ENCODE results near the gene PPP1R12A. TPM values are rescaled to one million over a fixed set of nuclear protein-coding genes. Genes with fewer than 3 reads are reported as not detected.
A peak's percentile ranks its signal among the peaks of the same experiment; 100 is the strongest.

Gene PPP1R12A
- total RNA-seq, 2 donors from 2014 or later = 57.5 to 79.2 TPM

DNA sequence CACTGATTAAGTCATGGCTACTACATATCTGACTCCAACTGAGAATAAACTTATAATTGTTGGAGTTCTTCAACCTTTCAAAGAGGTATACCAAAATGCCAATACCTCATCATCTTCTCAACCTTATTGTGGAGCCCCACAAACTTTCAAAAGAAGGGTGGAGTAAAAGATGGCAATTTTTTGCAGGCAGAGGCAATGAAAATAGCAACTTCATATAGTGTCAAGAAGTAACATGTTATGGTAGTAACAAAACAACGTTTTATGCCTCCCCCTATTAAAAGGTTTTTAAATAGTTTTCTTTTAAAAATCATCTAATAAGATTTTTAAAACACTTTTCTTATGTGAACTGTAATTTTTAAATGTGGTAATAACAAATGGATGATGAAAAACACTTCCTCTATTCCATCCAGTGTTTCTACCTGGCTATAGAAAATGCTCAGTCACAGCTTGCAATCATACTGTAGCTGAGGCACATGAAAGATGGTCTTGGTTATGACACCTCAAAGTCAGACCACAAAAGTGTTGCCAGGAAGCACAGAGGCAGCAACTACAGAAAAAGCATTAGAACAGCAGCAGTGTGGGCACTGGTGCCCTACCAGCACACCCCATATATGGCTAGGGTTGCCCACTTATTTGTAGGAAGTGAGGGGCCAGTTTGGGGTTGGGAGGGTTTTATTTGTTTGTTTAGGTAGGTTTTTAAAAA is 7.0 kb downstream of the PPP1R12A start:
- no peak for TF ChIP-seq CTCF (IDR thresholded peaks at IDR 0.05)
- no peaks in the 10 kb centered on the region for H3K27me3 ChIP-seq
- H3K4me1 ChIP-seq = peaks cover 6% of the 10 kb centered on the region
- no peak overlapping the region for H3K27ac ChIP-seq
- no peaks in the 10 kb centered on the region for H3K9me3 ChIP-seq
- DNase-seq = no peak
- intact Hi-C loops (cut with DNase I) = no loop called here
- no peak overlapping the region for H3K9ac ChIP-seq (ENCODE audit: low read depth in 2 of 2, low read length in 2 of 2)
- no peaks in the 10 kb centered on the region for H3K36me3 ChIP-seq
- H3K4me3 ChIP-seq = no peak overlapping the region

- H3K4me3 ChIP-seq = no peak overlapping the region
- TF ChIP-seq CTCF (IDR thresholded peaks at IDR 0.05) = no peak
- no peaks in the 10 kb centered on the region for H3K36me3 ChIP-seq
- H3K27ac ChIP-seq = no peak overlapping the region
- no peaks in the 10 kb centered on the region for H3K9me3 ChIP-seq
- peaks cover 6% of the 10 kb centered on the region for H3K4me1 ChIP-seq
- no peaks in the 10 kb centered on the region for H3K27me3 ChIP-seq
- DNase-seq = no peak
- H3K9ac ChIP-seq (ENCODE audit: low read depth in 2 of 2, low read length in 2 of 2) = no peak overlapping the region
- intact Hi-C loops (cut with DNase I) = no loop called here
These were observed 7.9 kb downstream of the PPP1R12A start for GRCh38 chr12:79926951-79927350.

GRCh38 chr12:79925492-79925891 is 9.4 kb downstream of the PPP1R12A start:
- H3K4me1 ChIP-seq = peaks cover 12% of the 10 kb centered on the region
- DNase-seq = no peak
- H3K27ac ChIP-seq = no peak overlapping the region
- no peak overlapping the region for H3K4me3 ChIP-seq
- H3K36me3 ChIP-seq = no peaks in the 10 kb centered on the region
- no peaks in the 10 kb centered on the region for H3K9me3 ChIP-seq
- H3K27me3 ChIP-seq = no peaks in the 10 kb centered on the region
- intact Hi-C loops (cut with DNase I) = no loop called here
- no peak for TF ChIP-seq CTCF (IDR thresholded peaks at IDR 0.05)
- H3K9ac ChIP-seq (ENCODE audit: low read depth in 2 of 2, low read length in 2 of 2) = no peak overlapping the region

GRCh38 chr12:79921786-79922185 is 13.1 kb downstream of the PPP1R12A start:
- H3K36me3 ChIP-seq = no peaks in the 10 kb centered on the region
- peak; percentile 49 for DNase-seq
- H3K27me3 ChIP-seq = no peaks in the 10 kb centered on the region
- no peak for TF ChIP-seq CTCF (IDR thresholded peaks at IDR 0.05)
- no peaks in the 10 kb centered on the region for H3K9me3 ChIP-seq
- H3K4me3 ChIP-seq = no peak overlapping the region
- no peak overlapping the region for H3K9ac ChIP-seq (ENCODE audit: low read depth in 2 of 2, low read length in 2 of 2)
- peaks cover 6% of the 10 kb centered on the region for H3K4me1 ChIP-seq
- intact Hi-C loops (cut with DNase I) = no loop called here
- H3K27ac ChIP-seq = no peak overlapping the region

DNA sequence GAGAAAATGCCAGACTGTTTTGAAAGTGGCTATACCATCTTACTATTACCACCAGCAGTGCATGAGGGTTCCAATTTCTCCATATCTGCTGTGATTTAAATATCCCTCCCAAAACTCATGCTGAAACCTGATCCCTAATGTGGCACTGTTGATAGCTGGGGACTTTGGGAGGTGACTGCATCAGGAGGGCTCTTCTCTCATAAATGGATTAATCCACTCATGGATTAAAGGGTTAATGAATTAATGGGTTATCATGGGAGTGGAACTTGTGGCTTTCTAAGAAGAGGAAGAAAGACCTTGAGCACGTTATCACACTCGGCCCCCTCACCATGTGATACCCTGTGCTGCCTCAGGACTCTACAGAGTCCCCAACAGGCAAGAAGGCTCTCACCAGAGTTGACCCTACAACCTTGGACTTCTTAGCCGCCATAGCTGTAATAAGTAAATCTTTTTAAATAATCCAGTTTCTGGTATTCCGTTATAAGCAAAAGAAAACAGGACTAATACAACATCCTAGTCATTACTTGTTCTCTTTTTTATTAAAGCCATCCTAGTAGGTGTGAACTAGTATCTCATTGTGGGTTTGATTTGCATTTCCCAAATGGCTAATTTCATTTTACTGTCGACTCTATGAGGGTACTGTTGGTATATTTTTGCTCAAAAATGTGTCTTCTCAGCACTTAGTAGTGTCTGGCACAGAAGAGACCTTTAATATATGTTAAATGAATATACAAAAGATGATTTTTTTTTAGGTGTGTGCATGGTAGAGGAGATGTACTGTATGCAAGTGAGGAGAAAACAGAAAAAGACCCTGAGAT is 14.3 kb downstream of the PPP1R12A start:
- H3K36me3 ChIP-seq = no peaks in the 10 kb centered on the region
- intact Hi-C loops (cut with DNase I) = no loop called here
- H3K4me1 ChIP-seq = peaks cover 6% of the 10 kb centered on the region
- H3K27ac ChIP-seq = no peak overlapping the region
- H3K9ac ChIP-seq (ENCODE audit: low read depth in 2 of 2, low read length in 2 of 2) = no peak overlapping the region
- TF ChIP-seq CTCF (IDR thresholded peaks at IDR 0.05) = no peak
- no peak for DNase-seq
- H3K4me3 ChIP-seq = no peak overlapping the region
- H3K9me3 ChIP-seq = no peaks in the 10 kb centered on the region
- no peaks in the 10 kb centered on the region for H3K27me3 ChIP-seq
